GM21786 (cell line): ENCODE results near the gene RAPGEF4.
"Not testable (repeated sequence)": the region's sequence is repeated elsewhere in the genome, so short reads cannot be mapped to it uniquely, and the experiment has no call there.

Source experiments
- ATAC-seq: cut with Tn5 transposase; IDR thresholded peaks from one replicate; pipeline ENCODE4 v1.9.1; 2021; ENCODE audit not compliant: unreplicated experiment

RAPGEF4 gene

DNA sequence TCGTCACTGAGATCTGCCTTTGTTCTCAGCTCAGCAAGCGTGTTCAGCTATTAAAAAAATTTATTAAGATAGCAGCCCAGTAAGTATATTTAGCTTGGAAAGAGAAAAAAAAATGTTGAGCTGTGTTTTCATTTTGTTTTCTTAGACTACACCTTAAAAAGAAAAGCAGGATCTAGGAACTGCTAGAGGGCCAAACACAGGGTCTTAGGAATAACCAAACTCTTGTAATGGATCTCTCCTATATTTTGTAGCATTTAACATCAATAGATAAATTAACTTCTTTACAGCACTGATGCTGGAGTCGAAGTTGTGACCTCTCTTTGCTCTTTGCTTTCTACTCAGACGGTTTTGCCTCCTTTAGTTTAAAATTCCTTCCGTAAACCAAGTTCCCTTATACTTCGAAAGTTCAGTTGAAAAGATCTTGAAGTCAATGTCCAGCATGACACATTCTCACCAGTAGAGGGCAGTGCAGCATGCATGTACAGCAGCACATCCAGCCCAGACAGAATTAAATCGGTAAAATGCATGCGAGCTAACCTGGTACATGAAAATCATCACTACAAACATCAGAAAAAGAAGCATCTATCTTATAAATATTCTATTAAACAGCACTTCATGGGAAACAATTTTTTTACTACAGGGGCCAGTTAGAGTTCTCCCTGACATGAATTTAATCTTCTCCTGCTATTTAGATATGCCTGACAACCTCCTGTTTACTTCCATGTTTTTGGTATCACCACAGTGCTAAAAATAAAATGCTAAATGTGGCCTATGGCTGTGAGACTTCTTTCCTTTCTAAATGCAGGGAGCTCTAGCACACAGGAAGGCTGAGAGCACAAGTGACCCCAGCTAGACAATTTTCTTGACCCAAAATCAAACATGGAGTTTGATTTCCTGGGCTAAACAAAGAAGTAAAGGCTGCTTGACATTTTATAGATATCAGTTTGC is 291.8 kb downstream of the RAPGEF4 start:
- no peak for ATAC-seq

DNA sequence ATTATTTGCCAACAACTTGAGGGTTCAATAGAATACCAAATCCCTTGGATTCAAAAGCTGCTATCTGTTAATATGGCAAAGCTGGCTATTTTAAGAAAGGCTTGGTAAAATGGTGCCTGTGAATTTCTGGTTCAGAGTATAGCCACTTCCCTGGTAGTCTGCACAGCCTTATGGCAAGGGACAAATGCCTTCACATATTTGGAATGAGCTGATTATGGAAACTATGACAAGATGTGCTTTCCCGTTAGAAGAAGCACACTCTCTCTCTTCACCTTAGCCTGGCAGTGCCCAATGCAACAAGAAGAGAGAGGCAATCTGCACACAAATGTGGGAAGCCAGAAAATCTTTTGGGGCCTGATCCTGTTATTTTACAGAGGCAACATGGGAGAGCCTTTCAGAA is 292.5 kb downstream of the RAPGEF4 start:
- ATAC-seq, result no peak

DNA sequence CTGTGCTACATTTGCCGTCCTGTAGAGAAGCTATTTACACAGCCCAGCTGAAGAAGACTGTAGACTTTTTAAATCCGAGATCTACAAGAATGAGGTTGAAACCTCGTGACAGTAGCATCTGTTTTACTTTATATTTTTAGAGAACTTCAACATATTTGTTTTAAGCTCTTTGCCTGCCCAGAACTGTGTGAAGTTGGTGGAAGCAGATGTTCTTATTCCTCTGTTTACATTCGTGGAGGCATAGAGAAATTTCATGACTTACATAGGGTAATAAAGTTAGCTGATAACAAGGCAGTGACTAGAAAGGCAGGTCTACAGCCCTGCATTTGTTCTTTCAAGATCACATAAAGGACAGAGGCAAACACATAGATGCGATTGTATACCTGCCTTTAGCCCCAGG is 293.0 kb downstream of the RAPGEF4 start:
- ATAC-seq, result no peak

DNA sequence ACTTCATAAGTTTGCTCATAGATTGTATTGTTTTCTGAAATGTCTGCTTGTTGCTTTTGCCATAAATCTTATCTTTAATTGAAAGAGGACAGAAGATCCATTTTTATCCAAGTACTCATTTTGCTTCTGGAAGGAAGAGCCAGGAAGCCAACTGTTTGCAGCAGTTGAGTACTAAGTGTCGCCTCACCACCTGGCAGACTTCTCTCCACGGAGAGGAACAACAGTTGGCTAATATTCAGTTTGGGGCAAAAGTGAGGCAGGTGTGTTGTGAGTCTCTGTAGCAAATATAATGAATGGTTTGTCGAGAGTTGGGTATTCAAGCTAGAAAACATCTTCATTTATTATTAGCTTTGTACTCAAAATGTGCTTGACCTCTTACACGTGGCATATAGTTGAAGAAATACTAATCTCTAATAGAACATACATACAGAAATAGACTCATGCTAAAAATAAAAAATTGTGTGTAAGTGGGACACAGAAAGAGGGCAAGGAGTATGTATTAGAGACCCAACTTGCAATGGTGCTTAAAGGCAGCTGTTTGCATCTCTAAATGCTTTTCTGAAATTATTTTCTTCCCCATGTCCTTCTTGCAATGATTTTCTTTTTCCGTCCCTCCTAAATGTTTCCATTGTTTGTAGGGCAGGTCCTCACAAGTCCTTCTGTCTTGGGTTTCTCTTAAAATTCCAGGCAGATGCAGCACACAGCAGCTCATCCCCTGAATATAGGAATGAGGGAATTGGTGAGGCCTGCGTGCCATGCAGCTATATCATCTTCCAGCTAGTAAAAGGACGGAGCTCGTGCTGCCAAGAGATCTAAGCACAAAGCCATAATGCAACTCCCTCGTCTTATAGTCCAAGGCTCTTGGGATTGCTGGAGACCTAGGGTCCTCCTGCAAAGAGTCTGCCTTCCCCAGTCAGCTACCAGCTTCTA is 295.2 kb downstream of the RAPGEF4 start:
- ATAC-seq, result no peak

DNA sequence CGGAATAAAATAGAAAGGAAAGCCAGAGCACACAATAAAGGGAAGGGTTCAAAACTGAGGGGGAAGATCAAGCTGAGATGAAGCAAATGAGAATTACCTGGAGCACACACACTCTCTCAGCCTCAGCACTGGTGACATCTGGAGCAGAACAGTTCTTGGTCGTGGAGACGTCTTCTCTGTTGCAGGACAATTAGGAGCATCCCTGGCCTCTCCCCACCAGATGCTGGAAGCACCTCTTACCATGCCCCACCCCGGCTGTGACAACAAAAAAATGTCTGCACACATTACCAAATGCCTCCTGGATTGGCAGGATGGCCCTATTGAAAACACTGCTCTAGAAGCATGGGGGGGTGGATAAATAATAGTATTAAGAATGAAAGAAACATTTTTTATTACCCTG is 296.4 kb downstream of the RAPGEF4 start:
- no peak for ATAC-seq

DNA sequence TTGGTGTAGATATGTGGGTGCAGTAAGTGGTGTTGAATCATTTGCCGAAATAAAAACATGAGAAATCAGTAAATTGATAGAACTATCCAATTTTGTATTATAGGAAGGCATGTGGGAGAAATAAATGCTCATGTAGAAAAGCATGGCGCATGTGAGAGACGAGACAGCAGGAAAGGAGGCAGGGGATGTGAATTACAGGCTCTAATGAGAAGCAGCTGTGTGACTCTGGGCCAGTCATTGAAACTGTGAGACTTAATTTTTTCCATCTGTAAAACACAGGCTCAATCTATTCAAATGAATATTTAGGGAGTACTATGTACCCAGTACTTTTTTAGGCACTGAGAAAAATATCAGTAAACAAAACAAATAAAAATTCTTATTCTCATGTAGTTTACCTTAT is 297.4 kb downstream of the RAPGEF4 start:
- no peak for ATAC-seq

DNA sequence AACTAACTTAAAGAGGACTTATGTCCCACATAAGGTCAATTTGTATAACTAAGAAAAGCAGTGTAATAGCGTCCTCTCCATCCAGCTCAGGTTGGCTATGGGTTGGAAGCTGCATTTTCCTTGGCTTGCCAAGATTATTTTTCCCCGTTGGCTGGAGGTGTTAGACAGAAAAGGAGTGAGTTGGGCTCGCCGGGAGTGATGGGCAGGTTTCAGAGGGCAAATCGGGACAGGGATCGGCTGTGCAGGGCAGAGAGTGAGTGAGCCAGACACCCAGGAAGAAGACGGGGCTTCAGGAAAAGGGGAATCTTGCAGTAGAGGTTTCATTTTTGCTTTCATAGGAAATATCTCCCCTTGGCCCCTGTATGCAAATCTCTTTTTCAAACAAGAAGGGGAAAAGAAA is 298.5 kb downstream of the RAPGEF4 start:
- ATAC-seq, result no peak

DNA sequence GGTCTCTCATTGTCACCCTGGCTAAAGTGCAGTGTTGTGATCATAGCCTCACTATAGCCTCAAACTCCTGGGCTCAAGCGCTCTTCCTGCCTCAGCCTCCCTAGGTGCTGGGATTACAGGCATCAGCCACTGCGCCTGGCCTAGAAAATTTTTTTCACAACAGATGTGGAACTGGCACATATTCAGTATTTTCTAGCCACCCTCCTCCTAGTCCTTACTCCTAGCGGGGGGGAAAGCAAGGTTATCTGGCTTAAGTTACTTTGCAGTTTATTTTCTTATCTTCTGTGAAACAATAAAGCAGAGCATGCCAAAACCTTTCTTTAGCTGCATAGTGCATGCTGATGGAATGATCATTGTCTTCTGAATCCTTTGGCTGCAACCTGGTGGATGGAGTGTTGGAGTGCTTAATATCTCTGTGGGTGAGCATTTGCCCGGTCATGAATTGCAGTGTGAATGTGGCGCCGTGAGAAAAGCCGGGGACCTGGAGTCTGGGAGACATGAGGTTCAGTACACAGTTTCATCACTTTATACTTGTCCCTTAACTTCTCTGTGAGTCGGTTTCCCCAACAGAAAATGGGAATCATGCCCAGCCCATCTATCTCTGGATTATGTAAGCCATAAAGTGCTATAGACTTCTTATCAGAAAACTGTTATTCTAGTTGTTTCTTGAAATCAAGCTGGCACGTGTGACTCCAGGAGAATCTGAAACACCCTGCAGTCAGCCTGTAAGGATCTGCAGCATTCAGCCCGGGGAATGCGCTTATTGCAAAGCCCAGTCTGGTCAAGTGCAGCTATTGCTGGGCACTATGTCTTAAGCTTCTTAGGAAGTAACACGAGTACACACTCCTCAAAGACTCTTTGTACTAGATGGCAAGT is 301.8 kb downstream of the RAPGEF4 start:
- no peak for ATAC-seq

DNA sequence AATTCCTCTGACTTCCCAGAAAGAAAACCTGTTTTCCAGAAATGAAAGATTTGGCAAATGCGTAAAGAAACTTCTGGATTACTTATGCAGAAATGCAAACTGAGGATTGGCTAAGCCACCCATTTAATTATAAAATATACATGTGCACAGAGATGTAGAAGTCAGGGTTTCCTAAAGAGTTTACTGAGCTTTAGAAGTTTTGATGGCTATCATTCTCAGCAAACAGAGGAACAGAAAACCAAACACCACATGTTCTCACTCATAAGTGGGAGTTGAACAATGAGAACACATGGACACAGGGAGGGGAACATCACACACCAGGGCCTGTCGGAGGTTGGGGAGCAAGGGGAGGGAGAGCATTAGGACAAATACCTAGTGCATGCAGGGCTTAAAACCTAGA is 302.6 kb downstream of the RAPGEF4 start:
- ATAC-seq, result not testable (repeated sequence)

DNA sequence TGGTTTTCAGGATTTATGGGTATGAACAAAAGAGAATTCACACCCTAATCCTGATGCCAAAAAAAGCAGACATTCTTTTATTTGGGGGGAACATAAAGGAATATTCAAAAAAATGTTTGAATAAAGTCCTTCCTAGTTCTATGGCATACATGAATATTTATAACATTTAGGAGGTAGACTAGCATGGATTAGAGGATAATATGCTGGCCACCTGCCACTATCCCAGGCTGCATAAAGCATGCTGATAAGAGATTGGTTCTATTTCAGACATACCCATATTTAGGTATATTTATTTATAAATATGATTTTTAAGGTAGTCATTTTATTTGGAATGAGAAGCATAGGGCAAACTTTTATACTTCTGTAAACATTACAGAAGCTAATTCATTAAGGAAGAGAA is 305.1 kb downstream of the RAPGEF4 start:
- no peak for ATAC-seq

DNA sequence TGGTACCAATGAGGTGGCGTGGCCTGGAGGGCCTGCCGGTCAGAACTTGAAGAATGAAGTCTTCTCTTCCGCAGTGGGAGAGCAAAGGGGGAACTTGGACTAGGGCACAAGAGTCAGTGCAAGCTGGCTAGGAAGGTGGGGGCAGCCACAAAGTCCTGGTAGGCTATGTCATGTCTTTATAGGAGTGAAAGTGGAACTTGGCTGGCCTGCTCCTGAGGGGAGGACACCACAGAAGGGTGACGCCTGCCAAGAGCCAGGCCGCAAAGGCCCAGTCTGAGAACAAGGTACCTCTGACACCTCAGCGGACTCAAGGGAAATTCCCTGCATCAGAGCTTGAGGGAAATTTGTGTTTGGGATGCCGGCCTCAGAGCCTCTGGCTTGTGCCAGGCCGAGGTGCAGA is 307.8 kb downstream of the RAPGEF4 start:
- no peak for ATAC-seq

DNA sequence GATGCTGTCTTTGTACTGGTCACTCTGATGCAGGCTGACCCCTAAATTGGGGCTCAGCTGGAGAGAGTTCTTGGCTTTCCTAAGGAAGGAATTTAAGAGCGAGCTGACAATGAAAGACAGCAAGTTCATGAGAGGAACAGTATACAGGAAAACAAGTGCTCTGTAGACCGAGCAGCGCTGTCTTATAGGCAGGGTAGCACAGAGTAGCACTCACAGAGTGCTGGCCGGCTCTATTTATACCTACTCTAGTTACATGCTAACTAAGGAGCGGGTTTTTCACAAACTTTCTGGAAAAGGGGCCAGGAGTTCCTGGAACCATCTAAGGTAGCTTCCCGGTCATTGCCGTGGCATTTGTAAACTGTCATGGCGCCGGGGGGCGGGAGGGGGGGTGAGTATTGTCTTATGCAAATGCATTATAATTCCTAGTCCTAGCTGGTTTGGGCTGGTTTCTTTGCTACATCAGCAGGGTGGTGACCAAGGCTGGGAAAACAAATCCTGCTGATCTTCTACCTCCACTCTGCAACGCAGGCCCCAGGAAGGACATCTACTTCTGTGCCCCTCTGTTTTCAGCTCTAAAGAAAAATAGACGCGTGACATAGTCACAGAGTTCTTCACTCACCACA is 308.4 kb downstream of the RAPGEF4 start:
- no peak for ATAC-seq

DNA sequence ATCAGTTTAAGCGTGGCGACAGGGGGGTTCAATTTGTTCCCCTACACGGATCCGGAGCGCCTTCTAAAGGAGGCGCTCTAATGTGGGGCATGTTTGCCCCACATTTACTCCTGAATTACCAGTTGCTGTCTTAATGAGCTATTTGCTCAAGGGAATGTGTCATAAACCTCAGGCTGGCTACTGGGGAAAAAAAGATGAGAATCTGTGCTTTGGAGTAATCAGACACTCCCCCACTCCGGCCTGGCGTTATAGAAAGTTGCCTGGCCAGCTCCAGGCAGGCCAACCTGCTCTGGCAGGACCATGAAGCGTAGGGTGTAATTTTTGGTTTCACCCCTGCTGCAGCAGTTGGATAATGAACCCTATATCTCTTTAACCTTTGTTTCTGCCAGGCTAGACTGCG is 309.0 kb downstream of the RAPGEF4 start:
- ATAC-seq, result no peak

DNA sequence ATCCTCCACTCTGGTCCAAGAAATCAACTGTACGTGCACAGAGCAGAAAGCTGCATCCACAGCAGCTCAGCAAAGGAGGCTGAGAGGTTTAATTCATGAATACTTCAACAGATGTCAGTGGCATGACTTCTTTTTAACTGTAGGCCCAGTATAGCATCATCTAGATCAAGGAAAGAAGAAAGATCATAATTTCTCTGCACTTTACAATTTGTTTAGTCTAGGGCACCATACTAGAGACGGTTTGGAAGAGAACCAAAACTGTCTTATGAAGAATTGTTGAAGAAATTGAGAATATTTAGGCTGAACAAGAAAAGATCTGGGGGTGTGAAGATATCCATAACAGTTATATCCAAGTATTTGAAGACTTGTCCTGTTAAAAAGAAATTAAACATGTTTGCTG is 309.5 kb downstream of the RAPGEF4 start:
- no peak for ATAC-seq

DNA sequence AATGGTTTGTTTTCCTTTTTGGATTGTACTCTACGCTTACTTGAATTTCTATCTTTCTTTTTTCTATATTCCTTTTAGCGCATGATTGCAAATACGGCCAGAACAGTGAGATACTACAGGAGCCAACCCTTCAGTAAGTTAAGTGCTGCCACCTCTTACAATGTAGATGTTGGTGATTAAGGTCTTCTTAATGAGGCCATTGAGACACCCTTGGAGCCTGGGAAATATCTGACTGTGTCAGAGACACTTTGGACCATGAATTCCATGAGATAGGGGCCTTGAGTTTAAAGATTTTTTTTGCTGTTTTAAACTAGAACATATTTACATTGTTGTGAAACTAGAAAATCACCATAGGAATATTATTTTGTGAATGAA is 312.9 kb downstream of the RAPGEF4 start:
- no peak for ATAC-seq

DNA sequence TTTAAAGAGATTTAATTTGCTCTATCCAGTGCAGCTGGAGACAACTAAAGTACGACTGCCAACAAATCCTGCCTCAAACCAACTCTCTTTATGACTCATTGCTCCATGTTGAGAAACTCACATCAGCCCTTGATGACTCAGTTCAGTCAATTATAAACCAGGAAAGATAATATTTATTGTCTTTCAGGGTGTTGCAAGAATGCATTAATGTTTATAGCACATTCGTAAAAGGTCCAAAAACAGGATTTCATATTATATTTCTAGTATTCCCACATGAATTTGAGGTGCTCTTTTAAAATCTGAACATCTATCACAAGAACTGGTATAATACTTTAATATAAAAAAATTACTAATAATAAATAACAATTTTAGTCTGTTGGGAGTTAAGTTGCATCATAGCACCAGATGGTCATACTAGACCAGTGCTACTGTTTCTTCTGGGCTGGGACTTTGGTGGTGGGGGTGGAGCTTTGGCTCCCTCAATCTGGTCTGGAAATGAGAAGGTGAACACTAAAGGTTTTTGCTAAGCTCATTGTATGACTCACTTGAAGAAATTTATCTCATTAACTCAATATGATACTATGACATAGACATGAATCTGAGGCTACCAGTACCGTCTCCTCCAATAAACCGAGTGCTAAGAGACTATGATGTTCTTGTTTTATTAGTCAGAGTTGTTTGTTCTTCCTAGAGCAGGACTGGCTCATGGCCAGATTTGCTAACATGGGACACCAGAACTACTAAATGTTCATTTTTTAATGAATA is 313.4 kb downstream of the RAPGEF4 start:
- peak; percentile 78 for ATAC-seq

DNA sequence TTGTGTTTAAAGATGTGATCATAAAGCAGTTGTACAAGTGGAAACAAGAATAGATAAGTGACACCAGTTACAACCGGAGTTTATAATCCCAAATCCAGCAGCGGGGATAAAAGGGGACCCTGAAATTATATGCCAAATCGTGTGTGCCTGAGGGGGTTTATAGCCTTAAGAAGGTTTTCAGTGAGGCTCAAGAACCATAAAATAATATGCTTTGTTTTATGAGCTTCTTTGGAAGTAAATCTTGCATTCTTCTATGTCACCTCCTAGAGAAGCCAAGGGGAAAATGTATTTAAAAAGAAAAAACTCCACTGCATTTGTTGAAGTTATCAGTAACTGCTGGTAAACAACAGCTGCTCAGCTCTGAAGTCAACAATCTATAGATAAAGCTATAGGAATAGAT is 314.2 kb downstream of the RAPGEF4 start:
- no peak for ATAC-seq

DNA sequence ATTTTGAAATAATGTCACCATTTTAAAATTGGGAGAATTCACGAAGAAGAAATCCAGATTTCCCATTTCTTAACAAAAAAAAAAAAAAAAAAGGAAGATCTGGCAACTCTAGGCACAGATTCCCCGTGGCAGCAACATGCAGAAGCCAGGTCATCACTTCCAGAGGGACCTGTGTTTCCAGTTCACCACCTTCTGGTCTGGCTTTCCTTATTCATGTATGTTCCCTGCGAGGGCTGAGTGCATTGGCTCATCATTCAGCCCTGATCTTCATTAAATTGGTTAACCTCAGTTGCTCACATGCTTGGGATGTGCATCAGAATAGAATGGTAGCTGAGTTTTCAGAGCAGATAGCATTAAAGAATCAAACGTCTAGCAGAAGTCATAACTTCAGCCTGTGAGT is 315.0 kb downstream of the RAPGEF4 start:
- ATAC-seq, result no peak

DNA sequence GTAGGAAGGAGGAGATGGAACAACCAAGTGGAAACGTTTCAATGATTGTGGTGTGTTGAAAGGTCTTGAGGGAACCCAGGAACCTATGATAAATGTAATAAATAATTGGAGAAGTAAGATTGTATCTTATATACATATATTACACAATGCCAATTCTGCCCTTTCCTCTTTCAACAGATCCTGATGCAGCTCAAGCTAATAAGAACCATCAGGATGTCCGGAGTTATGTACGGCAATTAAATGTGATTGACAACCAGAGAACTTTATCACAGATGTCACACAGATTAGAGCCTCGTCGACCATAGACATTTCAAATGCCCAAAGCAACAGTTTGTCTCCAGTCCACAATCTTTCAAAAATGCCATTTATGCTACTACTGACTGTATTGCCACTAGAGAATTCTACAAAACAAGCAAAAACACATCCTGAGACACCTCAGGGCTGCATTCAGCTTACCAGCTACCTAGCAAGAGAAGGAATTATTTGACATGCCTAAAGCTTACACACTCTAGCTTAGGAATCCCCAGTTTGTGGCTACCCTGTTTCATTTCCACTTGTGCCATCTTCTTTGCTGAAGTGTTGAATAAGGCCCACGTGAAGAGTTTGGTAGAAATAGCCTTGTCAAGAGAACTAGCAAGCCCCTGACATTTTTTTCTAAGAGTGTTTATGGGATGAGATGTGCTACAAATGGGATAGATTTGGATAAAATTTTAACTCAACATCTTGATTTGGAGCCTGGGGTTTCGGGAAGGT is 316.0 kb downstream of the RAPGEF4 start:
- ATAC-seq, result no peak
